HFF-Myc (cell line): ENCODE data around the gene MLYCD.

Experiments used
- DNase-seq: peaks from one replicate; pipeline ENCODE4 v3.0.0-alpha.2; 2011; ENCODE audit warnings: low read depth; ENCODE audit errors: extremely low read depth
- H3K4me3 ChIP-seq: replicated peaks from 2 replicates; pipeline ENCODE4 v1.5.1; 2011; ENCODE audit warnings: low read depth, mild to moderate bottlenecking, control low read depth, low read length
- CTCF ChIP-seq: IDR thresholded peaks from 2 replicates; pipeline ENCODE4 v1.5.1; 2012; ENCODE audit warnings: mild to moderate bottlenecking, low read depth, low read length, control low read depth; ENCODE audit errors: missing control alignments

MLYCD gene

GRCh38 chr16:83903751-83904150, 4.8 kb downstream of the MLYCD start:
- TF ChIP-seq CTCF = no peak

GRCh38 chr16:83906683-83907082, 7.8 kb downstream of the MLYCD start:
- no peak overlapping the region for H3K4me3 ChIP-seq
- DNase-seq = no peak
- no peak for TF ChIP-seq CTCF

More at GRCh38 chr16:83903751-83904150, 4.8 kb downstream of the MLYCD start:
- H3K4me3 ChIP-seq = no peak overlapping the region
- DNase-seq = no peak

- no peak overlapping the region for H3K4me3 ChIP-seq
- TF ChIP-seq CTCF = no peak
- DNase-seq = no peak
These were observed 8.2 kb downstream of the MLYCD start for GRCh38 chr16:83907111-83907510.

GRCh38 chr16:83907631-83908250, 8.8 kb downstream of the MLYCD start:
- H3K4me3 ChIP-seq = no peak overlapping the region
- no peak for DNase-seq
- no peak for TF ChIP-seq CTCF

- H3K4me3 ChIP-seq = no peak overlapping the region
- no peak for DNase-seq
- TF ChIP-seq CTCF = no peak
These were observed 9.9 kb downstream of the MLYCD start for GRCh38 chr16:83908798-83909197.

GRCh38 chr16:83911290-83911689, 12.4 kb downstream of the MLYCD start:
- no peak overlapping the region for H3K4me3 ChIP-seq
- TF ChIP-seq CTCF = no peak
- DNase-seq = no peak
